ENCODE results near the gene ANKRD37.
A peak's percentile ranks its signal among the peaks of the same experiment; 100 is the strongest.

The ANKRD37 gene

GRCh38 chr4:185379326-185380295 is 17.0 kb upstream of the ANKRD37 start:
- no peak for DNase-seq

DNA sequence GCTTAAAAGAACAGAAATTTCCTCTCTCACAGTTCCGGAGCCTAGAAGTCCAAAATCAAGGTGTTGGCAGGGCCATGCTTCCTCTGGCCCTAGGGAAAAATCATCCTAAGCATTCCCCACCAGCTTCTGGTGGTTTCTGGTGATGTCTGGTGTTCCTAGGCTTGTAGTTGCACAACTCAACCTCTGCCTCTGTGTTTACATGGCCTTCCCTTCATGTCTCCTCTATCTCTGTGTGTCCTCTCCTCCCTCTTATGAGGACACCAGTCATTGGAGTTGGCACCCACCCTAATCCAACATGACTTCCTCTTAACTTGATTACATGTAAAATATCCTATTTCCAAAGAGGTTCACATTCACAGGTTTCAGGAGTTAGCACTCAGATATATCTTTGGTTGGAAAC is 16.3 kb upstream of the ANKRD37 start:
- no peak for DNase-seq

DNA sequence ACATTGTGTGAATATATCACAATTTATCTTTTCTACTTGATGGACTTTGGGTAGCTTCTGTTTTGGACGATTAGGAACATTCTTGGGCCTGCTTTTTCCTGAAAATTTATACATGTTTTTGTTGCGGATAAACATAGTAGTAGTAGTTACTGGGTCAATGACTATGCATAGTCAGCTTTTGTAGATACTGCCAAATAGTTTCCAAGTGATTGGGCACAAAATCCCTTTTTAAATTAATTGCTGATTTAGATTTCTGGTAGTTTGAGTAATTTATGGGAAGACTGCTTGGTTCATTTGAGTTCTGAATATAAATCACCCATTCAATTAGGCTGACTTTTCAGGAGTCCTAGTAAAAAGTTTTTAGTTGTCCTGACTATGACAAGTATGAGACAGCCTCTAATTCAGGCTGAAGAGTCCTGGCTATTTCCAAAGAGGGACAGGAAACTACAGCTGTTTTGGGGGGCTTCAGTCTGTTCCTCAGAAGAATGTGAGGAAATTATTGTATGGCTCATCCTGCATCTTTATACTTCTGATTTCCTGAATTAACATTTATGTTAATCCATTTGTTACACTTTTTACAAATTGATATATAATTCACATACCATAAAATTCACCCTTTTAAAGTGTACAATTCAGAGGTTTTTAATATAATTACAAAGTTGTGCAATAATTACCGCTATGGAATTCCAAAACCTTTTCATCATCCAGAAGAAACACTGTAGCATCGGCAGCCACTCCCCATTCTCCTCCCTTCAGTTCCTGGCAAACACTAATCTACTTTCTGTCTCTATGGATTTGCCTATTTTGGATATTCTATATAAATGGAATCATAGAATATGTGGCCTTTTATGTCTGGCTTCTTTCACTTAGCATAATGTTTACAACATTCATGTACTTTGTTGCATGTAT is 15.1 kb upstream of the ANKRD37 start:
- no peak for DNase-seq

DNA sequence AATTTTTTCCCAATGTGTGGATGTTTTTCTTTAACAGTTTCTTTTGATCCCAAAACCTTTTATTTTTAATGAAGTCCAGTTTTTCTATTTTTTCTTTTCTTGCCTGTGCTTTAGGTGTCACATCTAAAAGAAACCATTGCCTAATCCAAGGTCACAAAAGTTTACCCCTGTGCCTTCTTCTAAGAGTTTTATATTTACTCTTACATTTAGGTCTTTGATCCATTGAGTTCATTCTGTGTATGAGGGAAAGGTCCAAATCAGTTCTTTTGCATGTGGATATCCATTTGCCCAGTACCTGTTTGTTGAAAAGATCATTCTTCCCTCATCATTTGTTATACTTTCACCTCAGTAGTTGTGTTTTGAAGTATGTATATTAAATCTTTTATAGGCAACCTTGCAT is 13.9 kb upstream of the ANKRD37 start:
- DNase-seq, result no peak

GRCh38 chr4:185383451-185383850 is 13.2 kb upstream of the ANKRD37 start:
- no peak for DNase-seq

DNA sequence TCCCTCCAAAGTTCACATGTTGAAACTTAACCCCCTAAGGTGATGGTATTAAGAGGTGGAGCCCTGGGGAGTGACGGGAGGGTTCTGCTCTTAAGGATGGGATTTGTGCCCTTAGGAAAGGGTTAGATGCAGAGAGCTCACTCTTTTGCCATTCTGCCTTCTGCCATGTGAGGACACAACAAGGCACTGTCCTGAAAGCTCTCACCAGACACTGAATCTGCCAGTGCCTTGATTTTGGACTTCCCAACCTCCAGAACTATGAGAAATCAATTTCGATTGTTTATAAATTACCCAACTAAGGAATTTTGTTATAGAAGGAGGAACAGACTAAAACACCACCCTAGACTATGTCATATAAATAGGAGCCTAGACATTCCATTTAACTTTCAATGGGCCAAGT is 12.6 kb upstream of the ANKRD37 start:
- DNase-seq, result no peak

DNA sequence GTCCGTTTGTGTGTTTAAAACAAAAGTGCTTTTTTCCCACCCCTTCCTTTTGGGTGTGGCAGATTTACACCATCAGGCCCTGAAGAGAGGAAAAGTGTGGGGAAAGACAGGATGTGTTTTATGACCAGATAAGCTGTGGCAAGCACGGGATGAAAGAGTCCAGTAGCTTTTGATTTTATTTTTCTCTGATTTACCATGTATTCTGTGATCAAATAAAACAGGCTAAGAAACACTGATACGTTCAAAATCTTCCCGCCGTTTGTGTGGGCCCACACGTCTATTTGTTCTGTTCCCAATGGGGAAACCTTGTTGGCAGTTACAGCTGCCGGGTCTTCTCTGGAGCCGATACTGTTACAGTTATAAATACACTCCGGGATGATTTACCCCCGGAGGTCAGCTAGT is 11.7 kb upstream of the ANKRD37 start:
- peak; percentile 29 for DNase-seq

- DNase-seq, result no peak
Measured at GRCh38 chr4:185387957-185388356, 8.7 kb upstream of the ANKRD37 start.

DNA sequence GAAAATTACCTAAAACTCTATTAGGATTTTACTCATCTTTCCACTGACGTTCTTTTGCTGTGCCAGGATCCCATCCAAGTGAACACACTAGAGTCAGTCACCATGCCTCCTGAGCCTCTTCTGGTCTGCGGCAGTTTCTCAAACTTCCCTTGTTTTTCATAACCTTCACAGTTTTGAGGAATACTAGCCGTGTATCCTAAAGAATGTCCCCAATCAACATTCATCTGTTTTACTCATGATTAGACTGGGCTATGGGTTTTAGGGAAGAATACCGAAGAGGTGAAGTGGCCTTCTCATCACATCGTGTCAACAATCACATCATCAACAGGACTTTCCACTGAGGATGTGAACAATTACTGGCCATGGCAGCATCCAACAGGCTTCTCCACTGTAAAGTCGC is 5.7 kb upstream of the ANKRD37 start:
- DNase-seq, result no peak

DNA sequence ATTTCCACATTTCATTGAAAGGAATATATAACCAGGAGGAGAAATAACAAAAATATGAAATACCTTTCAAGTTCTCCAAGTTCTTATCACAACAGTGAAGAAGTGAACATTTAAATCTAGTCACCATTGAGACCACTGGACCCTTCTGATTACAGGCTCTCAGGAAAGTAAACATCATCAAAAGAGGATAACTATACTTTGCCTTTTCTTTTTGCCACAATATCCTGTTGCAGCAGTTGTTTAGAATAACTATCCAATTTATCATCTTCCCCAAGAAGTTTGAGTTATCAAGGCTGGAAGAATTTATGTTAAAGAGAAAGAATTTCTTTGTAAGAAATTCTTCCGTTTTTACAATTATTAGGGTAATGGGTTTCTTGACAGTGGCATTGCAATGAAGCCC is 4.5 kb upstream of the ANKRD37 start:
- no peak for DNase-seq

DNA sequence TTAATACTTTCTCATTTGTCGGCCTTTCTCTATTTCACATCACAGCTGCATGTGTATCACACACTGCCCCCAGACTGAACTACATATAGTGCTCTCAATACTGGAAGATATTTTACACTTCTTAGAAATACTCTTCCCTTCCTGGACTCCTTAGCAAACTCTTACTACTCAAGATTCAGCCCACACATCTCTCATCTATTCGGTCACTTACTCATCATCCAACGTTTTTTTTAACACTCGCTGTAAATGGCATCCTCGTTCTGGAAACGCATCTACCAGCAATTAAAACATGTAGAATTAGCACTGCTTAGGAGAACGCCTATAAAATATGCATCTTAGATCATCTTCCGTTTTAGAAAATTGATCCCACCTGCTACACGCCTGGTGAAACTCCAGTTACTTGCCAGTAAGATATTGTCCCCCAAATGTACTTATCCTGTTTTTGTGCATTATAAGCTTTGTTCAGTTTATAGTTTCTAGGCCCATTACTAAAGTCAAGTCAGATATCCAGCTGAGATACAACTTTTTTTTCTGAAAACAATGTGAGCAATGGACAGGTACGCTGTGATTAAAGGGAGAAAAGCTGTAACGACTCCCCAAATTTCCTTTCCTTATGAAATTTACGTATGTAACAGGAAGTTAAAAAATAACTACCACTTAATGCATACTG is 1.9 kb upstream of the ANKRD37 start:
- DNase-seq, result no peak

- DNase-seq, result no peak
Measured at GRCh38 chr4:185395238-185395955, 1.2 kb upstream of the ANKRD37 start, which contains the start of gene LRP2BP. Gene LRP2BP, minus strand, starts transcription at chr4:185395924. Its CDS starts 17,738 bp downstream, at chr4:185378186.

DNA sequence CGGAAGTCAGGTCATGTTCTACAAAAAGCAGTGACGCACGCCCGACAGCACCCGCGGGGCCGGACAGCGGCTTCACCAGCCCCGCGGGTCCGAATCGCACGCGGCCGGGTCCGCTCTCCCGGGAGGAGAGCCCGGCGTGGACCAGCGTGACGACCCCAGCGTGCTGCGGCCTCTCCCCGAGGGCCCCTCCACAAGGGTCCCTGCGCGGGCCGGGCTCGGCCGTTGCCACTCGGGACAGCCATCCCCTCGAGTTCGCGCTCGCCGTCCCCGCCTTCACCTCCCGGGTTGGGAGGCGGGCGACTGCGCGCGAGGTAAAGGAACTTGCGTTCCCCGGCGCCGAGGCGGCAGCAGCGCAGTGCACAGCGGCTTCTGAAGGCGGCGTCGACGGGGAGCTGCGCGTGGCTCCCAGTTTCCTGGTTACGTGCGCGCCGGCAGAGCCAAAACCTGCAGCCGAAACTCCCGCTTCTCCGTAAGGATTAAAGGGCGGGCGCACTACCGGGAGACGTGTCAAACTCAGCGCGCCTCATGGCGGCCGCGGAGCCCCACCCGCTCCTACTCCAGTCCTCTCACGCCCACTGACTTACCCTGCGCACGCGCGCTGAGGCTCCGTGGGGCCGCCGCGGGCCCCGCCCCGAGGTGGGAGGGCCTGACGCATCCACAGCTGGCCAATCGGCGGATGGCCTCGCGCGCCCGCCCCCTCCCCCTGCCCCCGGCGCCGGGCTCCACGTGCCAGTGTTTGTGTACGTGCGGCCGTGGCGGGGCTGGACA is 501 bp upstream of the ANKRD37 start:
- DNase-seq, result peak; percentile 96

- no peak for DNase-seq
Measured at GRCh38 chr4:185398618-185399017, 2.0 kb downstream of the ANKRD37 start.

GRCh38 chr4:185399466-185399865 is 2.8 kb downstream of the ANKRD37 start:
- DNase-seq, result no peak

DNA sequence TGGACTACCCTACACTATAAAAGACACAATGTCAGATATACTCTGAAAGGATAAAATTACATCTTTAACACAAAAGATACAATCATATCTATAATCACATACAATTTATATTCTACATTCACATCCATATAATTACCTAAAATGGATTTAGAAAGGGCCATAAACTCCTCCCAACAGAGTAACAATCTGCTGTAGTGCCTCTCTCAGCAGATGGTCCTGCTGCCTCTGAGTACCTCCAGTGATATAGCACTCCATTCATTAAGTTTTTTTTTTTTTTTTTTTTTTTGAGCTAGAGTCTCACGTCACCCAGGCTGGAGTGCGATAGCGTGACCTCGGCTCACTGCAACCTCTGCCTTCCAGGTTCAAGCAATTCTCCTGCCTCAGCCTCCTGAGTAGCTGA is 7.4 kb downstream of the ANKRD37 start:
- no peak for DNase-seq

GRCh38 chr4:185405296-185405999 is 8.8 kb downstream of the ANKRD37 start:
- no peak for DNase-seq

DNA sequence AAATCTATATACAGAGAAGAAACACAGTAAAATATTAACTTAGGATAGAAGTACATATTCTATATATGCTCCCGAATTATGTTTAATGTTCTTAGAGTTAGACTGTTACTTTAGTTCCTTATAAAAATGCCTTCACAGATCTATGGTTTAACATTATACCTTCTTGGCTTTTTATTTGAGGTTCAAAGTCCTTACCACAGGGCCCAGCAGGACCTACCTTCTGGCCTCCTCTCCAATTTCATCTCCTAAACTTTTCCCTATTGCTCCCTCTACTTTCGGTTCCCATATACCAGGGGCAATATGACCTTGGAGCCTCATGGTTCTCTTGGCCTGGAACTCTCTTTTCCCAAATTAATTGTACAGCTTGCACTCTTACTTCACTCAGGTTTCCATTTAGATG is 11.8 kb downstream of the ANKRD37 start:
- no peak for DNase-seq

DNA sequence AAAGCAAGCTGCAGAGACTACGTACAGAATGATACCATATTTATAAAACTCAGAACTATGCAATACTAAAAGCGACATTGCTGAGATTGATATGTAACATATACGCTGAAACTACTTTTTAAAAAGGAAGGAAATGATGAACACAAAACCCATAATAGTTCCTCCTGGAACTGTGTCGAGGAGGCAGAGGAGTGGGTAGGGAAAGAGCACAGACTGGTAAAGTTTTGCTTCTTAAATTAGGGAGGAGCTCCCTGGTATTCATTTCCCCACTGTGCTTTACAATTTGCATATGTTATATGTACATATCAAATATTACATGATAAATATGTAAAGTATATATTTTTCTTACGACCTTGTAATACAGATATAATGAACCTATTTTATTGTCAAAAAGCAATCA is 15.2 kb downstream of the ANKRD37 start:
- DNase-seq, result no peak

DNA sequence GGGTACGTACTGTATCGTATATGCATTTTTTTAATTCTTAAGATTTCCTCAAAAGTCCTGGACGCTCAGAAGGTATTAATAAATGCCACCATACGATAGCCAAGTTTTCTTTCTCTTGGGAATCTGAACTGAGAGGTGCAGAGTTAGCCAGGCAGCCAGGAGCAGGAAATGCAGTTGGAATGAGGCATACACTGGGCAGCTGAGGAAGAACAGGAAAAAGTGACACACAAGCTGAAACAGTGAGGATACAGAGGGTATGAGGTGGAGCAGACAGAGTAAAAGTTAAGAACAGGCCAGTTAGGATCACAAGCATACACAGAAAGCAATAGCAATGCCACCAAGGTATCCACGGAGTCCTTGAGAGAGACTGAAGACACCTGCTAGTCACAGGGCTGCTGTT is 15.8 kb downstream of the ANKRD37 start:
- DNase-seq, result no peak

Measured in right kidney (tissue), 1 donor.